Spleen (tissue), 7 donors: Measurements from ENCODE around the gene PPP2R5C.

Source experiments
- CTCF ChIP-seq, 11 experiments: fragments of 200-600 bp in 7 of 11; fragments of 450-650 bp in 4 of 11; sonication (generic) in 4 of 11; IDR thresholded peaks in 8 of 11; conservative IDR thresholded peaks in 3 of 11; 1 replicate in 7 of 11; 2 replicates in 4 of 11; pipeline versions ENCODE4 v1.4.0 to v1.8.0; 2016 to 2021; ENCODE audit warnings: antibody characterized with exemption in 11 of 11, inconsistent platforms in 4 of 11, mild to moderate bottlenecking in 1 of 11
- POLR2A ChIP-seq, 3 donors: fragments of 450-650 bp; IDR thresholded peaks; one replicate each; pipeline ENCODE4 v1.5.1; 2017; ENCODE audit warnings: antibody characterized with exemption in 3 of 3, mild to moderate bottlenecking in 1 of 3
- POLR2AphosphoS5 ChIP-seq, 3 donors: sonication (generic); formaldehyde crosslinking; IDR thresholded peaks; one replicate each; pipeline ENCODE4 v1.5.1; 2017; ENCODE audit warnings: antibody characterized with exemption in 3 of 3
- donor health status: DM: no; HTN: no; CAD: no; lungs with moderate emphysema.
- donor health status: DM: no; HTN: no; CAD: no.
- donor health status: DM: no; HTN: no; CAD: no.

DNA sequence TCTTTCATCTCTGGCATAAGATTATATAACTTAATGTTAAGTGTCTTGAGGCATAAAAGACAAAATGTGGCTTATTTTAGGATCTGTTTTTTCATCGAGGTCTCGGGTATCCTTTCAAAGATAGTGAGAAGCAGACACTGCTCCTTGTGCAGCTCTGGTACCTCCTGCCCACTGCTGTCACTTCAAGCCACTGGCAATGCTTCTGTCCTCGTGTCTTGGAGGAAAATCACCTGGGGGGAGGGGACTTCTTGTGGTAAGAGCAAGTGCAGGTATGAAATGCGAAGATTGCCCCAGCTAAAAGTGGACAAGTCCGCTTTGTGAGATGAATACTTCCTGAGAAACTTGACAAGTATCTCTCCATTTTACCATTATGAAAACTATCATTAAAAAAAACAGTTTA lies 165.1 kb downstream of the PPP2R5C start:
- TF ChIP-seq CTCF (IDR thresholded peaks at IDR 0.05 in 8 of 11, conservative IDR thresholded peaks at IDR 0.05 in 3 of 11) = no peak
- TF ChIP-seq POLR2A (IDR thresholded peaks at IDR 0.05) = no peak
- no peak for TF ChIP-seq POLR2AphosphoS5 (IDR thresholded peaks at IDR 0.05)
